IPS-NIHi11 (cell line): Measurements from ENCODE around the gene NANOS1.
"Not testable (repeated sequence)": the region's sequence is repeated elsewhere in the genome, so short reads cannot be mapped to it uniquely, and the experiment has no call there.

ENCODE experiments used
- DNase-seq: peaks from one replicate; pipeline ENCODE4 v3.0.0; 2012; ENCODE audit warnings: mixed read lengths, low spot score

The NANOS1 gene

DNA sequence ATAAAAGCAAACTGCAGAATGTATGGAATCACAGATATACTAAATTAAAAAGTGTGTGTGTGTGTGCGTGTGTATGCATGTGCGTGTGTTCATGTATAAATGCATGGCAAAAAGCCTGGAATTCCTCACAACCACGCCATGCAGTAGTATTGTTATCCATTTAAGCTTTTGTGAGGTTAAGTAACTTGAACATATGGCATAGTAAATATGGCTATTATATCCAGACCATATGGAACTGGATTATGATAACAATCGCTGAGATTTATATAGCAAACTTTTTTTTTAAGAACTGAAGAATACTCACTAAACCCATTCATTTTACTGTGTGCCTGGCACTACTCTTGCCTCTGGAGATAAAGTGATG, 22.3 kb upstream of the NANOS1 start:
- DNase-seq, result no peak

DNA sequence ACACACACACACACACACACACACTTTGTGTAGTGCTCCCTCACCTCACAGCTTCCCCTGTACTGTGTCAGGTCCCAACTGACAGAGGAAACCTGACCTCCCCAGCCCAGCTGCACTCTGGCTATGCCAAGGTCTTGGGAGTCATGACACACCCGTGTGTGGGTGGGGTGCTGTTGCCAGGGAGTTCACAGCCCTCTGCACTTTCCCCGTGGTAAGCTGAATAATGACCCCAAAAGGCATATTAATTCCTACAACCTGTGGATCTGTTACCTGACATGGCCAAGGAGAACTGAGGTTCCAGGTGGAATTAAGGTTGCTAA, 8.9 kb upstream of the NANOS1 start:
- no peak for DNase-seq

DNA sequence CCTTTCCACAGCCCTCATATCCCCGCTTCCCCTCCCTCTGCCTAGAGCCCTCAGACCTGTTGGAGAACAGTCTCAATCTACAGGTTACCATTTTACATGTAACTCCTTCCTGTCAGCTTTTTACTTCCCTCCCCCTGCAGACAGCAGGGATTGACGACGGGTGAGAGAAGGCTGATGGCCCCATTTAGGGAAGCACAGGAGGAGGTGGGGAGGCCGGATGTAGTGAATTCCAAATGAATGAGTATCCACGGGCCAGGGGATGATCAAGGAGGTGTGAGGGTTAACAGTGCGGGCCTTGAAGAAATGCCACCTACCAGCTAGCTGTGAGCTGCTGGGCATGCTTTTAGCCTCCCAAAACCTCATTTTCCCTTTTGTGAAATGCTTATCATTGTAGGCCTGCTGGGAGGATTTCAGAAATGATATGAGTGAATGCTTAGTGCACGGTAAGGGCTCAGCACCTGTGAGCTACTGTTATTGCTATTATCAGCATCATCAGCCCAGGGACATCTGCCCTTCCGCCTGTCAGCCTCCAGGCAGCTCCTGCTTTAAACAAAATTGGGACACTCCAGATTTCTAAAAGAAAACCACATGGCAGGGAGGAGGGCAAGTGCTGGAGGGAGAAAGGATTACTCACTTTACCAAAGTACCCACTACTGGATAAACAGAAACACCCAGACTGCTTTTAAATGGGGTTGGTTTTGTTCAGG, 6.5 kb upstream of the NANOS1 start:
- DNase-seq, result peak; percentile 54

DNA sequence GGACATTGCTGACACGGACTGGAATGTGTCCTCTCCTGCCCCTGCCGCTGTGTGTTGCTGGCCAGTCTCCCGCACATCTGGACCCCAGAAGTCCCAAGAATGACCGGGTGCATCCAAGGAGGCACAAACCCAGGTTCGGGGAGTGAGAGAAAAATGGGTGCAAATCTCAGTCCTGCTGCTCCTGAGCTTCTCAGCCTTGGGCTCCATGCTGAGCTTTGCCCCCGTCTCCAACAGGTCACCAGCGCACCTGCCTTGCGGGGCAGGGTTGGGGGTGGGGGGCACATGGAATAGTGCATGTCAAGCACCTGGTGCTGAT, 6.0 kb upstream of the NANOS1 start:
- DNase-seq, result no peak

DNA sequence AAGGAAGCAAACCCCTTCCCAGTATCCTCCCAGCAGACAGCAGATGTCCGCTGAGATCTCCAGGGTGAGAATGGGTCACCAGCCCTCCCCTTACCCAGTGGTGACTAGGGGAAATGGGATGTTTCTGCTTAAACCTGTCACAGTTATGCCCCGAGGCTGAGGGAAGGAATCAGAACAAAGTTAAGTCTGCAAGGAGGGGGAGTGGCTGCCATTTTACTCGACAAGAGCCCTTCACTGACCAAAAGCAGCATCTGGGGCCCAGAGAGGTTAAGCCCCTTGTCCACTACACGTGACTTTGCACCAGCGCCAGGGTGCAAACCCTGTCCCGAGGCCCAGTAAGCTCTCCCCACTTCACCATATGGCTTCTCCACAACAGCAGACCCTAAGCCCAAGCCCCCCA, 4.6 kb upstream of the NANOS1 start:
- no peak for DNase-seq

DNA sequence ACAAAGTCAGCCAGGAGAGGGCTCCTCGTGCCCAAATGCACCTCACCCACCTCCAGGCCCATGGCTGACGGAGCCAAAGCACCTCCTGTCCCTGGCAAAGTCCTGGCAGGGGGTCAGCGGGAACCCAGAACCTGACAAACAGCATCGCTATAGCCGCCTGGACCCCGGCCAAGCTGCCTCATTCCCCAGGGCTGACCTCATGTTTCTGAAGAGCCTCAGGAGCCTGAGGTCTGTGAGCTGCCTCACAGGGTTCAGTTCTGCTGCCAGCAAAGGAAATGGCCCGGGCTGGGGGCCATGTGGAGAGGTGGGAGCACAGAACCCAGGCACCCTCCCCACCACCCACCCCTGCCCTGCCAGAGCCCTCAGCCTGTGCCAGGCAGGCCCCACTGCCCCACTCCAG, 4.2 kb upstream of the NANOS1 start:
- DNase-seq, result peak; percentile 63

DNA sequence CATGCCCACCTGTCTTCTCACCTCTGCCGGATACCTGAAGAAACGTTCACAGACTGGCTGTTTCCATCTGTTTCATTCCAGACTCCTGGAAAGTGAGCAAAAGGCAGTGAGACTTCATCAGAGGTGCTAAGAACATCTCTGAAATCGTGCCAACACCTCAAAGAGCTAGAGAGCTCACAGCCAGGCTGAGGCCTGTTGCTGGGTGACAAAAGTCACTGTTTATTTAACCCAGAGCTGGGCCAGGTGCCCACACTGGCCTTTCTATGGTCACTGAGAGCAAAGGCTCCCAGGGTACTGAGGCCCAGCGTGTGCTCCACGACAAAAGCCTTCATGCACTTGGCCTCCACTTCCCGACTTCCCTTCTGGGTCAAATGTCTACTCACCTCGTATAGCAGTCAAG, 3.7 kb upstream of the NANOS1 start:
- no peak for DNase-seq

DNA sequence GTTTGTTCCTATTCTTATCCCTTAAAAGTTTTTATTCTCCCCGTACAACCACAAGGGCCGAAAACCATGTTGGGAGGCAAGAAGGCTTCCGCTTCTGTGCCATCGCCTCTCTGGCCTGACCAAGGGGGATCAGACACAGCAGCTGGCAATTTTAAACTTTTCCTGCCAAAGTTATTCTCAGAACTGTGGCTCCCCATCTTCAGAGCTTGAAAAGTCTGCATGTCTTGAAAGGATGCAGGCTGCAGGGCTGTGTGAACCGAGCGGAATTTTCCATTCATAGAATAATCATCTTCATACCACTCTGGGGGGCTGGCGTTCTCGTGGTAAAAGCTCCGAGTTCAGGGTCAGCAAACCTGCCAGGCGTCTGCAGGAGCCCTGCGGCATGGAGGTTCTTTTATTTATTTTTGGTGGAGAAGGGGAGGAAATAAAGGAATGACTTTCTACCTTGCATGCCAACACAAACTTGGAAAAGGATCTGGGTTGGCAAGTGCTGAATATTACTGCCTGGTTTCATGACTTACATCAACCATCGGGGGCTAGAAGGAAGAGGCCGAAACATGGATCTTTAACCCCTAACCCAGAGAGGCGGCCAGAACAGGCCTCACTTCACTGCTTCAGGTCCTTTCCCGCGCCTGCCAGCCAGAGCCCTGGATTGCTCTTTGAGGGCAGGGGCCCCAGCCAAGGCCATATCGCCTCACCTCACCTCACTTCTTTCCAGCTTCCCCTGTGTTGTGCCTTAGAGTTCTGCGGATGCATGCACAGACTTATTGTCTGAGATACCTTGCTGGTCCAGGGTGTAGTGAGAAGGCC, 3.0 kb upstream of the NANOS1 start:
- no peak for DNase-seq

DNA sequence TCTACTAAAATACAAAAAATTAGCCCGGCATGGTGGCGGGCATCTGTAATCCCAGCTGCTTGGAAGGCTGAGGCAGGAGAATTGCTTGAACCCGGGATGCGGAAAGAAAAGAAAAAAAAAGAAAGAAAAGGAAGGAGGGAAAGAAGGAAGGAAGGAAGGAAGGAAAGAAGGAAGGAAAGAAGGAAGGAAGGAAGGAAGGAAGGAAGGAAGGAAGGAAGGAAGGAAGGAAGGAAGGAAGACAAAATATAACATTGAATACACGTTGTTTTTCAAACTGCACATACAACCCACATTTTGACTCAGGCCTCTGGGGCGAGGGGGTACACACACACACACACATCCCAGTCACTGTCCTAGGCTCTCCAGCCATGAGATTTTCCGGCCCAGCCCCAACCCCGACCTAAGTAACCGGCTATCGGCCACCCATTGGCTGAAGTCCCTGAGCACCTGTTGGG, 1.0 kb upstream of the NANOS1 start:
- DNase-seq, result not testable (repeated sequence)

DNA sequence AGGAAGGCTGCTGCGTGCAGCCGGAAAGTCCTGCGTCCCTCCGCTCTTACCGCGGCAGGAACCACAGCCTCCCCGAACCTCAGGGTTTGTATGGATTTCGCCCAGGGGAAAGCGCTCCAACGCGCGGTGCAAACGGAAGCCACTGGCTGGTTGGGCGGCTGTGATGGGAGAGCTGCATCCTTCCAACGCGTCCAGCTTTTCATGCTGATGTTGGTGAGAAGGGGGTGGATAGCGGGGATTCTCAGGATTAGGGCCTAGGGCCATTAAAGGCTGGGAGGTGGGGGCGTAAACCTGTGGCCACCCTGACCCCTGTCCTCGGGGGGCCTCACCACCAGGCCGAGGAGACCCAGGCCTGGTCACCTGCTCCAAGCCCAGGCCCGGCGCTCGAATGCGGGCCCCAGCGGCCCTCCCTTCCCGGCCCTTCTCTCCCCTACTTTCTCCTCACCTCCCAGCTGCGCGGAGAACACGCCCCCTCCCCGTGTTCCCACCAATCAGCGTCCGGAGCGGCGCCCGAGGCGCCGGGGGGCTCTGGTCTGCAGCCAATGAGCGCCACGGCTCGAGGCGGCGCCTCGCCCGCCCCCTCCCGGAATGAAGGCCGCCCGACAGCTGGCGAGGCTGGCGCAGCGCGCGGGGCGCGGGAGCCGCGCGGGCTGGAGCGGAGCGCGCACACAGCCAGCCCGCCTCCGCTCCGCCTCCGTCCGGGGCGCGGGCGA, 458 bp upstream of the NANOS1 start:
- DNase-seq, result peak; percentile 99

DNA sequence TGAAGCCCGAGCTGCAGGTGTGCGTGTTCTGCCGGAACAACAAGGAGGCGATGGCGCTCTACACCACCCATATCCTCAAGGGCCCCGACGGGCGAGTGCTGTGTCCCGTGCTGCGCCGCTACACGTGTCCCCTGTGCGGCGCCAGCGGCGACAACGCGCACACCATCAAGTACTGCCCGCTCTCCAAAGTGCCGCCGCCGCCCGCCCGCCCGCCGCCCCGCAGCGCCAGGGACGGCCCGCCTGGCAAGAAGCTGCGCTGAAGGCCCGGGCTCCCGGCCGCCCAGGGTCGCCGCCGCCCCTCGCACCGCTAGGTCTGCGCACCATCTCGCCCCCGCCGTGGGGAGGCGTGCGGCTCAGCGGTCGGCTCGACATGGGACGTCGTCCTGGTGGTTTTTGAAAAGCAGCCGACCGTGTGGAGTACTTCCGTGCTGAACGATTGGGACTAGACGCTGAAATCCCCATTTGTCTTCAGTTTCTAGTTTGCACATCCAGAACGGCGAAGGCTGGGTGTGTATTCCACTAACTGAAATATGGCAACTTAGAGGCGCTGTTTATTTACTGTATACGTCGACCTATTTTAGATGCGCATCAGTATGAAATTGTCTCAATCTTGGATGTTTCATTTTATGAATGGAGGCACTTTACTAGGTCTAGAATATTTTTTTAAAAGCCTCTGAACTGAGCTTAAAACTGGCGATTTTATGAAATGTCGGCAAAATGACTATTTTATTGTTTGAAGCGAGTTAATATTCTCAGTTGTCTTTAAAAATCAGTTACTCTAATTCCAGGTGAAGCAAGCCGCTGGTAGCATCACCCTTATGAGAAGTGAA, 1.1 kb downstream of the NANOS1 start:
- peak; percentile 62 for DNase-seq

DNA sequence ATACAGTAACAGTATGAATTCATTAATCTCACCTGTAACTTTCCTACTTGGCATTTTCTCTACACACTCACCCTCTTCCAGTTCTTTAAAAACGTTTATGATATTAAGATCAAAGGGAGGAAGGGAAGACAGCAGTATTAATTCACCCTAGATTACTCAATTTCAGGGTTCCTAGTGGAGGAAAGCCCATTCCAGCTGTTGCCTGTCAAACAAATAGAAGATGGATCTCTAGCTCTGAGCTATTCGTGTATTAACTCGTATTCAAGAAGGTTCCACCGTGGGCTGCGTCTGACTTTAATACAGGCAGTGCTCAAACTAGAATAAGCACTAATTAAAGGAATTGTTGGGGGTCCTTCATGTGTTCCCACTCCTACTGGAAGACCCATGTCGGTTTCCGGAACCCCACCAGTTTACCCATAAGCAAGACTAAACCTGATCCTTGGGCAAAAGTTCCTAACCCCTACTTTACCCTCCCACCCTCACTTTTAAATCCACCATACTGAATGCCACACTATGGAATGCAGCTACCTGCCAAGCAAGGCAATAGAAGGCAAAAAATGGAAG, 2.1 kb downstream of the NANOS1 start:
- no peak for DNase-seq

DNA sequence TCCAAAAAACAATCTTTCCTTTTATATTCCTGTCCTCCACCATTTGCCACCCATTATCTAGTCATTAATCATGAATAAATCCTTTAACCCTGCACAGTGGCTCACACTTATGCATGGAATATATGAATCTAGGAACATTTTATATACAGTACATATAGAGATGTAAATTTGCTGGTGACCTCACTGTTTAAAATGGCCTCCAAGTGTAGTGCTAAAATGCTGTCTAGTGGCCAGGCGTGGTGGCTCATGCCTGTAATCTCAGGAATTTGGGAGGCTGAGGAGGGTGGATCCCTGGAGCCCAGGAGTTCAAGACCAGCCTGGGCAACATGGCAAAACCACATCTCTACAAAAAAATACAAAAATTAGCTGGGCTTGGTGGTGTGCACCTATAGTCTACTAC, 9.6 kb downstream of the NANOS1 start:
- DNase-seq, result no peak

DNA sequence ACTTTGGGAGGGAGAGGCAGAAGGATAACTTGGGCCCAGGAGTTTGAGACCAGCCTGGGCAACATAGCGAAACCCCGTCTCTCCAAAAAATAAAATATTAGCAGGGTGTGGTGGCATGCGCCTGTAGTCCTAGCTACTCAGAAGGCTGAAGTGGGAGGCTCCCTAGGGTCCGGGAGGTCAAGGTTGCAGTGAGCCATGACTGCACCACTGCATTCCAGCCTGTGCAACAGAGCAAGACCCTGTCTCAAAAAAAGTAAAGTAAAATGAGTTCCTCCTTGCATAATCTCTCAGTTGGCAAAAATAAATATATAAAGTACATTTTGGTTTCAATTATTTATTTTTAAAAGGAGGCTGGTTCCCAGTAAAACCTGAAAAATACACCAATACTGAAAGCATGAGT, 11.8 kb downstream of the NANOS1 start:
- no peak for DNase-seq

DNA sequence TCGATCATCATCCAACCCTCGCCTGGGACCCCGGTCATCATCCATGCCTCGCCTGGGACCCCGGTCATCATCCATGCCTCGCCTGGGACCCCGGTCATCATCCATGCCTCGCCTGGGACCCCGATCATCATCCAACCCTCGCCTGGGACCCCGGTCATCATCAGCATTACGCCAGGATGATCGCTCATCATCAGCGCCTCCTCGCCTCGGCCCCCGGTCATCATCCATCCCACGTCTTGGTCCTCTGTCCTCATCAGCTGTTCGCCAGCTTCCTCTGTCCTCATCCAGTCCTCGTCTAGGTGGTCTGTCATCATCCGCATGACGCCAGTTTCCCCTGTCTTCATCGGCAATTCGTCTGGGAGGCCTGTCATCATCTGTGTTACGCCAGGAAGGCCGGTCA, 12.7 kb downstream of the NANOS1 start:
- DNase-seq, result no peak

DNA sequence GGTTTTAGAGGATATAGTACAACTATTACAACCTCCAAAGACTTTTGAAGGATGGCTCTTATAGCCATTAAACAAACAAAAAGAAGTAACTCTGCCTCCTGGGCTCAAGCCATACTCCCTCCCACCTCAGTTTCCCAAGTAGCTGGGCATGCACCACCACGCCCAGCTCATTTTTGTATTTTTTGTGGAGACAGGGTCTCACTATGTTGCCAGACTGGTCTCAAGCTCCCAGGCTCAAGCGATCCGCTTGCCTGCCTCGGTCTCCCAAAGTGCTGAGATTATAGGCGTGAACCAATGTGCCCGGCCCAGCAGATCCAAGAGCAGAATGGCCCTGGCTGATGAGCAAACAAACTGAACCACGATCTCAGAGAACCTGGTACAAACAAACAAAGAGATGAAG, 16.0 kb downstream of the NANOS1 start:
- DNase-seq, result no peak

DNA sequence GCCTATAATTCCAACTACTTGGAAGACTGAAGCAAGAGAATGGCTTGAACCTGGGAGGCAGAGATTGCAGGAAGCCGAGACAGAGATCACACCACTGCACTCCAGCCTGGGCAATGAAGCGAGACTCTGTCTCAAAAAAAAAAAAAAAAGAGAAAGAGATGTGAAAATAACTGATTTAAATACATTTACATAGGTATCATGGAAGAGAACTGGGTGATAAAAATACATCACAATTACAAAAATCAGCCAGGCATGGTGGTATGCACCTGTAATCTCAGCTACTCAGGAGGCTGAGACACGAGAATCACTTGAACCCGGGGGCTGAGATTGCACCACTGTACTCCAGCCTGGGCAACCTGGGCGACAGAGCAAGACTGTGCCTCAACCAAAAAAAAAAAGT, 19.8 kb downstream of the NANOS1 start:
- DNase-seq, result no peak

DNA sequence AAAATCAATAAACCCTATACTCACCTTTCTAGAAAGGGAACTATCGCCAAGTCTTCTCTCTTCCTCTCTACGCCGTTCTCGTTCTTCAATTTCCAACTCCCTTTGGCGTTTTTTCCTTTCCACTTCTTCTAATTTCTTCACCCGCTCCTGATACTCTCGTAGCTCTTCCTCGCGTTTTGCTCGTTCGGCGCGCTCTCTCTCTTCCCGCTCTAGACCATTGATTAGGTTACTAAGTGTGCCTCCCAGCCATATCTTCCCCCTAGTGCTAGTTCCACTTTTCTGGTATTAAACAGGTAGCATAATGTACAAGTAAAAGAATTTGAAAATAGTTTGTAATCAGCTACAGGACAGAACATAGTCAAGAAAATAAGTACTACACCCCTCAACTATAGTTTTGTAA, 20.3 kb downstream of the NANOS1 start:
- no peak for DNase-seq

DNA sequence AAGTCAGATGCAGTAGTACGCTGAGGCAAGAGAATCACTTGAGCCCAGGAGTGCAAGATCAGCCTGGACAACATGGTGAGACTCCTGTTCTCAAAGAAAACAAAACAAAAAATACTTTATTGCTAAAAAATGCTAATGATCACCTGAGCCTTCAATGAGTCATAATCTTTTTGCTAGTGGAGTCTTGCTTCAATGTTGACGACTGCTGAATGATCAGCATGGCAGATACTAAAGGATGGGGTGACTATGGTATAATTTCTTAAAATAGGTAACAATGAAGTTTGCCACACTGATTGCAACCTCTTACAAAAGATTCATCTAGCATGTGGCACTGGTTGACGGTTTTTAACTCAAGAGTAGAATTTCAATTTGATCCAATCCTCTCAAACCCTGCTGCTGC, 22.3 kb downstream of the NANOS1 start:
- no peak for DNase-seq

DNA sequence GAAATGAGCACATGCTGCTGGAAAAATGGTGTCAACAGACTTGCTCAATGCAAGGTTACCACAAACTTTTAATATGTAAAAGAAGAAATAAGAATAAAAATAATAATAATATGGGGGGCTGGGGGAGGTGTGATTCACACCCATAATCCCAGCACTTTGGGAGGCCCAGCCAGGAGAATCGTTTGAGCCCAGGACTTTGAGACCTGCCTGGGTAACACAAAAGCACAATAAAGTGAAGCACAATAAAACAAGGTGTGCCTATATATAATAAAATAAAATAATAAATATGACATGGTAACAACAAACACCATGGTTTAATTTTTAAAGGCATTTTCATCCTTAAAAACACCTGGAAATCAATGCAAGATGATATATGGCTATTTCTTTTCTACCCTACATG, 26.0 kb downstream of the NANOS1 start:
- DNase-seq, result no peak

DNA sequence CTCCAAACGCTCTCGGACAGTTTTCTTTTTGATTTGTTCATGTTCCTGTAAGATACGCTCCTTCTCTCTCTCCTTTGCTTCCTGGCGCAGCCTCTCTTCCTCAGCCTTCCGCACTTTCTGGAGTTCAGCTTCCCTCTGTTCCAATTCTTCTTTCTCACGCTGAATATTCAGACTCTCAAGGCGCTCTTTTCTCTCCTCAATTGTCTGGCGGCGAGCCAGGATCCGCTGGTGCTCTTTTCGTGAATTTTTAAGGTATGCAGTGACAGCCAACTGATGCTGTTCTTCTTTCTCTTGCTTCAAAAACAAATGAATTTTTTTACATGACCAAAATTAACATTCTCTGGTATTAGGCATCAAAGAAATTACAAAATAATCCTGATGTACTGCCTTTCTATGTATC, 28.5 kb downstream of the NANOS1 start:
- no peak for DNase-seq

DNA sequence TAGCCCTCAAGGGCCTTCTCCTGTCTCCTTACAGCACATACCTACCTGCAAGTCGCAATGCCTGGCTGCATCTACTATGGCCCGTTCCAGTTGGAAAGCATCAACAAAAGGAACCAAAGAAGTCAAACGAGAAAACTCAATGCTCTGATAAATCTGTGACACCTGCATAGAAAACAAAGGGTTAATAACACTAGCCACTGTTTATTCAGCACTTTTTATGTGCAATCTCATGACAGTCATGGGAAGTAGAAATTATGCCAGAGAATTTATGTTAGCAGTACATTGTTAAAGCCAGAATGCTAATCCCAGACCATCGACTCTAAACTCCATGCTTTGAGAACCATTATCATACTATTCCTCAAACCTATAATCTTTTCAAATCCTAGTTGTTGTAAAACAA, 30.0 kb downstream of the NANOS1 start:
- no peak for DNase-seq
